Naive thymus-derived CD8-positive, alpha-beta T cell (primary cell): ENCODE measurements around the gene UBA7. TPM values are rescaled to one million over a fixed set of nuclear protein-coding genes. Genes with fewer than 3 reads are reported as not detected.
"Not testable (repeated sequence)": the region's sequence is repeated elsewhere in the genome, so short reads cannot be mapped to it uniquely, and the experiment has no call there.

ENCODE experiments used
- ATAC-seq, 2 donors: fragments of 150-1000 bp; cut with Tn5 transposase in 1 of 2; sonication (Bioruptor Pico), chemical (Tn5 transposase) in 1 of 2; 1 replicate in 1 of 2; 2 replicates in 1 of 2; pipeline ENCODE4 v1.10.0; 2021; ENCODE audit warnings: mild to moderate bottlenecking in 2 of 2, moderate library complexity in 2 of 2
- POLR2A ChIA-PET: fragments of 350-600 bp; sonication (Branson Sonifier 250); formaldehyde crosslinking; loops from one replicate; lab custom pipeline; 2021; ENCODE audit warnings: antibody characterized with exemption; lab: Charles Lee
- DNase-seq, 10 donors: peaks; one replicate each; pipeline versions ENCODE4 v3.0.0 to v3.0.0-alpha.2; 2020 to 2022
- H3K27ac Mint-ChIP-seq, 10 donors: one replicate each; pipeline ENCODE4 v1.8.0; 2020 to 2022; ENCODE audit warnings: mild to moderate bottlenecking in 10 of 10, mixed read lengths in 10 of 10, moderate library complexity in 4 of 10, inconsistent platforms in 1 of 10
- H3K27me3 Mint-ChIP-seq, 5 donors: one replicate each; pipeline ENCODE4 v1.8.0; 2021 to 2022; ENCODE audit warnings: mixed read lengths in 5 of 5
- H3K36me3 Mint-ChIP-seq, 3 donors: one replicate each; pipeline ENCODE4 v1.8.0; 2020 to 2022; ENCODE audit warnings: mixed read lengths in 3 of 3, mild to moderate bottlenecking in 2 of 3, inconsistent platforms in 1 of 3
- H3K4me1 Mint-ChIP-seq, 4 donors: one replicate each; pipeline ENCODE4 v1.8.0; 2021 to 2022; ENCODE audit warnings: mixed read lengths in 4 of 4
- H3K4me3 Mint-ChIP-seq, 10 donors: one replicate each; pipeline ENCODE4 v1.8.0; 2020 to 2022; ENCODE audit warnings: mild to moderate bottlenecking in 10 of 10, mixed read lengths in 10 of 10, moderate library complexity in 6 of 10, inconsistent platforms in 1 of 10
- H3K9me3 Mint-ChIP-seq, 9 donors: one replicate each; pipeline ENCODE4 v1.8.0; 2020 to 2022; ENCODE audit warnings: mixed read lengths in 9 of 9, mild to moderate bottlenecking in 3 of 9, inconsistent platforms in 1 of 9, moderate library complexity in 1 of 9
- polyA plus RNA-seq, 3 donors: library from polyadenylated mRNA; unstranded; fragments of 300-500 nt; fragmentation: Illumina TruSeq; gene quantifications; one replicate each; pipeline ENCODE4 v1.2.3, GENCODE V29; 2021
- total RNA-seq, 8 experiments: library from RNA in 2 of 8; stranded (reverse) in 2 of 8; gene quantifications; one replicate each; pipeline ENCODE4 v1.2.3 and lab custom pipeline; 2021 to 2026

The UBA7 gene
- total and polyA plus RNA-seq, 5 experiments from 2014 or later = 30.9 to 331 (median 43.8) TPM

DNA sequence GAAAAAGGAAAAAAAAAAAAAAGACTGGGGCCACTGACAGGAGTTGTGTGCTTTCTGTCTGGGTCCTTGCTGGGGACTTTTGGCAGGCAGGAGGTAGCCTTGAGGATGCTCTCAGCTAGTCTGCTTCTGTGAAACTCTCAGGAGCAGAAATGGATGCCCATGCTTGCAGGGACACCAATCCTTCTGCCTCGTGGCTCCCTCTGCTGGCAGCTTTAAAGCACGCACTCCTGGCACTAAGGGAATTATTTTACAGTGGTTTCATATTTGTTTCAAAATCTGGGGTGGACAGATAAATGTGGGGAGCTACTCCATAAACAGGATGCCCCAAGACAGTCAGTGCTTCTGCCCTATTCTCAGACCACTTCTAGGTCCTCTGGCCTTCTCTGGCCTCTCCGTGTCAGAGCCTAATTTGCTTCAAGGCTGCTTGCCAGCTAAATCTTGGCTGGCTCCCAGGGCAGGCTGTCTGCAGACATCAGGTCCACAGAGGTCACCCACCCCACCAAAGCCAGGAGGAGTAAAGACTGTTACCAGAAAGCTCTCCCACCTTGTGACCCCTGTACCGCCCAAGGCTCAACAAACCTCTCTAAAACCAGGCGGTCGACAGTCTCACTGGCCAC is 25.5 kb upstream of the UBA7 start:
- no peaks in the 10 kb centered on the region for H3K27me3 Mint-ChIP-seq
- H3K9me3 Mint-ChIP-seq = no peaks in the 10 kb centered on the region
- no peak overlapping the region for H3K27ac Mint-ChIP-seq
- peak; percentile 68 to 90 (median 80) for DNase-seq
- peak overlapping the region in 1 of 10 donors; percentile 25 for H3K4me3 Mint-ChIP-seq
- peak; percentile 99 for ATAC-seq
- peaks cover 0 to under 1% (median 0%) of the 10 kb centered on the region in 3 donors for H3K36me3 Mint-ChIP-seq
- H3K4me1 Mint-ChIP-seq = peaks cover 2 to 5% (median 2%) of the 10 kb centered on the region in 4 donors
- POLR2A ChIA-PET = interaction anchor here (0.5 to 10.4 kb wide), 6 partner anchors 24 to 1540 kb away, joined by 3 to 116 read pairs (median 3); partner anchors contain the start of genes AMIGO3 and INKA1

DNA sequence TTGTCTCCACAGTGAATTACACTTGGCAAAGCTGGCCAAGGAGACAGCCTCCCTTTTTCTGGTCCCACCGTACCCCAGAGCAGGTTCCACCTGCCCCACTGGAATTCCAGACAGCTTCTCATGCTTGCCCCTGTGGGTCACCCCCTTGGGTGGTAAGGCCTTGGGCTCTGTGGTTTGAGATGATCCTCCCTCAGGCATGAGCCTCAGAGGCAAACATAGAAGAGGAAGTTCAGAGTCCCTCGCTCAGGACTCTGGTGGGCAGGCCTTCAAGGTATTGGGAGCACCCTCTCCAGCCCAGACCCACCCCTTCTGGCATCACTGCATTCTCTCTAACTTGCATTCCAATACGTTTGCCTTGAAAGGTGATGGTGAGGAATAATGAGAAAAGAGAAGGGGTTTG is 17.6 kb upstream of the UBA7 start:
- Mint-ChIP-seq H3K9me3 (no peaks in the 10 kb centered on the region), H3K36me3 (no peaks in the 10 kb centered on the region), H3K27ac (peak overlapping the region in 2 of 10 donors; percentile 40 to 50), H3K4me3 (no peak overlapping the region), H3K4me1 (no peaks in the 10 kb centered on the region), H3K27me3 (no peaks in the 10 kb centered on the region)
- DNase-seq = no peak
- ATAC-seq = no peak
- POLR2A ChIA-PET = no interaction called here

DNA sequence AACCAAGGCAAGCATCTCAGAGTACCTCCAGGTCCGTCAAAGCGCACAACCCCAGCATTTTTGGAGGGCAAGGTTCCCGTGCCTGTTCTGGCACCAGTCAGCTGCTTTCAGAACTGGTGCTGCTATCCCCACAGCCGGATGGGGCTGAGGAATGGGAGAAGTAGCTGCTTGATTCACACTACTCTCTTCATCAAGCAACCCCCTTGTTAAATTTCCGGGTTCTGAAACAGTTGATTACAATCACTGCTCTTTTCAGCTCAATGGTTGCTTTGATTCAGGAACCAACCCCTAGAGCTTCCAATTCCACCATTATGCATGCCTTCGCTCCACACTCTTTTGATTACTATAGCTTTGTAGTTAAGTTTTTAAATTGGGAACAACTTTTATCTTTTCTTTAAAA is 12.3 kb upstream of the UBA7 start:
- Mint-ChIP-seq H3K9me3 (no peaks in the 10 kb centered on the region), H3K27me3 (no peaks in the 10 kb centered on the region), H3K4me1 (no peaks in the 10 kb centered on the region), H3K4me3 (no peak overlapping the region), H3K27ac (no peak overlapping the region), H3K36me3 (no peaks in the 10 kb centered on the region)
- POLR2A ChIA-PET = no interaction called here
- ATAC-seq = no peak
- DNase-seq = no peak

DNA sequence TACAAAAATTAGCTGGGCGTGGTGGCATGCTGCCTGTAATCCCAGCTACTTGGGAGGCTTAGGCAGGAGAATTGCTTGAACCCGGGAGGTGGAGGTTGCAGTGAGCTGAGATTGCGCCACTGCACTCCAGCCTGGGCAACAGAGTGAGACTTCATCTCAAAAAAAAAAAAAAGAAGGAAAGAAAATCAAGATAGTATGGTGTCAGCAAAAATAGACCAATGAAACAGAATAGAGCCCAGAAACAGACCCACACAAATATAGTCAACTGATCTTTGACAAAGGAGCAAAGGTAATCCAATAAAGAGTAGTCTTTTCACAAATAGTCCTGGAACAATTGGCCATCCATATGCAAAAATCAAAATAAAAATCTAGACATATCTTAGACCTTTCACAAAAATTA is 9.4 kb upstream of the UBA7 start:
- H3K4me1 Mint-ChIP-seq, H3K36me3 Mint-ChIP-seq, POLR2A ChIA-PET, DNase-seq, ATAC-seq, H3K9me3 Mint-ChIP-seq, H3K4me3 Mint-ChIP-seq, H3K27ac Mint-ChIP-seq, H3K27me3 Mint-ChIP-seq: not testable (repeated sequence)

DNA sequence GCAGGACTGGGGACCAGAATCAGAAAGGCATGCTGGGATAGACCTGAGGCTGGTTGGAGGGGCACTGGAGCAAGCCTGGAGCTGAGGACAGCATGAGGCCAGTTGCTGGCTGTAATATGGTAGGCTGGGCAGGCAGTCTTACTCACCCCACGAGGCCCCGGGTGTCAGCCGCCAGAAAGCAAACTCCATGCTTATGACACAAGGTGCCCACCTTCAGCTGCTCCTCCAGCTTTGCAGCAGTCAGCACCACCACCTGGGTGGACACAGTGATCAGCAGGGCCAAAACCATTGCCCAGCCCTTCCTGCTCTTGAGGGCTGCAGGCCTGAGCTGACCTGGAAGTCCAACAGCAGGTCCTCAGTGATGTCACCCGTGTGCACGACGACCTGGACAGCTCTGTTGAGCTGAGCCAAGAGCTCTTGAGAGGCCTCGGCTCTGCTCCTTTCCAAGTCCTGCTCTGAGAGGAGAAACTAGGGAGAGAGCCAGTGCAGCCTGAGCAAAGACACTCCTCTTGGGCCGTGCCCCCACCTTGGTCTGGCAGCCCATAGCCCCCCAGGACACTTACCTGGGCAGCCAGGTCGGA is 747 bp downstream of the UBA7 start:
- peak overlapping the region; percentile 91 to 99 (median 96) for H3K4me3 Mint-ChIP-seq
- H3K27me3 Mint-ChIP-seq = no peaks in the 10 kb centered on the region
- H3K4me1 Mint-ChIP-seq = peaks cover 24 to 68% (median 50%) of the 10 kb centered on the region in 4 donors
- H3K27ac Mint-ChIP-seq = peak overlapping the region; percentile 95 to 100 (median 98)
- POLR2A ChIA-PET = interaction anchor here (0.5 to 7.6 kb wide), 5 partner anchors 9 to 198 kb away, joined by 3 to 124 read pairs (median 5); partner anchors contain the start of genes AMIGO3, INKA1 and IP6K1
- DNase-seq (no peak), ATAC-seq (peak; percentile 5 to 25)
- H3K9me3 Mint-ChIP-seq = no peaks in the 10 kb centered on the region
- peaks cover 0 to 35% (median 10%) of the 10 kb centered on the region in 3 donors for H3K36me3 Mint-ChIP-seq

DNA sequence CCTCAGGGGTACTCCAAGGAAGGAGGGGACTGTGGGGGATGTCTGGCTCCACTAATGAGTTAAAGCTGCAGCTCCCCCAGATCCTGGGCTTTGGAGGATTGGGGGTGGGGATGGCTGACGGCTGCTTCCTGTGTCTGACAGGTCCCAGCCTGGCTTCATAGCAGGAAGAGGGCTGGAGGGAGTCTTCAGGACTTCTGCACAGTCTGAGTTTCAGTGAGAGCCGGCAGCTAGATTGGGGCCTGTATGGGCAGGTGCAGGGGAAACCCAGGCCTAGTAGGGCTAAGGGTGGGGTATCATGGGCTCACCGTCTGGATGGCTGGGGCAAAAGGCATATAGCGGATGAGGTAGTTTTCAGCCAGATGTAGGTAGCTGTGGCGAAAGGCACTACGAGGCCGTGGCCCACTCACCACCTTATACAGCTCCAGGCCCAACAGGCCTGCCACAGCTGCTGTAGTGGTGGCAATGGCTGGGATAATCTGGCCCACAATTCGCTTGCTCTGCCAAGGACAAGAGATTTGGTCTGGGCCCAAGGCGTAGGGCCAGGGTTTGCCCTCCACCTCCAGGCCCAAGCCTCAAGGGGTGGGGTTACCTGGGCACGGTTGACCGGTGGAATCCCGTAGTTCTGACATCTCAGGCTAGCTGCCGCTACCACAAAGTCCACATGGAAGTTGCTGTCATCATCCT is 6.2 kb downstream of the UBA7 start:
- H3K27me3 Mint-ChIP-seq = no peaks in the 10 kb centered on the region
- H3K4me3 Mint-ChIP-seq = peak overlapping the region in 8 of 10 donors; percentile 11 to 82 (median 58)
- peak overlapping the region; percentile 70 to 96 (median 93) for H3K27ac Mint-ChIP-seq
- DNase-seq (no peak), ATAC-seq (no peak)
- H3K4me1 Mint-ChIP-seq = peaks cover 41 to 87% (median 75%) of the 10 kb centered on the region in 4 donors
- H3K36me3 Mint-ChIP-seq = peaks cover 0 to 38% (median 10%) of the 10 kb centered on the region in 3 donors
- no peaks in the 10 kb centered on the region for H3K9me3 Mint-ChIP-seq
- POLR2A ChIA-PET = interaction anchor here (0.6 to 8.3 kb wide), 3 partner anchors 30 to 138 kb away, joined by 3 to 116 read pairs (median 5); no protein-coding TSS in a partner anchor

DNA sequence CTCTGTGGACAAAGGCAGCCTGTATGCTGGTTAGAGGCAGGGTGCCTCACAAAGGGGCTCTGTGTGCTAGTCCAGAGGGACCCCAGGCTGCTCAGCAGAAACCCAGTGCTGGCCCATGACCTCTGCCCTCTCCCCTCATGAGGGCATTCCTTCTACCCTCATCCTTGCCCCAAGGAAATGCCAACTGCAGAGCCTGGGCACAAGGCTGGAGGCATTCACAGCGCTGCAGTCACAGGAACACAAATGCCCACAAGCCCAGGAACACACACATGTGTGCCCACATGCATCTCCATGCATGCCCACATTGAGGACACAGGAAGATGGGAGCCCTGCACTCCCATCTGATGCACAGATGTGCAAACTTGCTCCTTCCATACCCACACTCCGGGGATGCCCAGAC is 6.9 kb downstream of the UBA7 start:
- ATAC-seq = no peak
- Mint-ChIP-seq H3K9me3 (no peaks in the 10 kb centered on the region), H3K4me1 (peaks cover 44 to 84% (median 74%) of the 10 kb centered on the region in 4 donors), H3K4me3 (peak overlapping the region in 9 of 10 donors; percentile 18 to 82 (median 58)), H3K36me3 (peaks cover 0 to 36% (median 10%) of the 10 kb centered on the region in 3 donors), H3K27ac (peak overlapping the region; percentile 70 to 96 (median 93)), H3K27me3 (peaks cover under 1 to 2% (median 2%) of the 10 kb centered on the region in 5 donors)
- POLR2A ChIA-PET = interaction anchor here (0.7 to 8.3 kb wide), 6 partner anchors 8 to 134 kb away, joined by 3 to 124 read pairs (median 20); partner anchors contain the start of genes IP6K1 and UBA7
- DNase-seq = no peak

DNA sequence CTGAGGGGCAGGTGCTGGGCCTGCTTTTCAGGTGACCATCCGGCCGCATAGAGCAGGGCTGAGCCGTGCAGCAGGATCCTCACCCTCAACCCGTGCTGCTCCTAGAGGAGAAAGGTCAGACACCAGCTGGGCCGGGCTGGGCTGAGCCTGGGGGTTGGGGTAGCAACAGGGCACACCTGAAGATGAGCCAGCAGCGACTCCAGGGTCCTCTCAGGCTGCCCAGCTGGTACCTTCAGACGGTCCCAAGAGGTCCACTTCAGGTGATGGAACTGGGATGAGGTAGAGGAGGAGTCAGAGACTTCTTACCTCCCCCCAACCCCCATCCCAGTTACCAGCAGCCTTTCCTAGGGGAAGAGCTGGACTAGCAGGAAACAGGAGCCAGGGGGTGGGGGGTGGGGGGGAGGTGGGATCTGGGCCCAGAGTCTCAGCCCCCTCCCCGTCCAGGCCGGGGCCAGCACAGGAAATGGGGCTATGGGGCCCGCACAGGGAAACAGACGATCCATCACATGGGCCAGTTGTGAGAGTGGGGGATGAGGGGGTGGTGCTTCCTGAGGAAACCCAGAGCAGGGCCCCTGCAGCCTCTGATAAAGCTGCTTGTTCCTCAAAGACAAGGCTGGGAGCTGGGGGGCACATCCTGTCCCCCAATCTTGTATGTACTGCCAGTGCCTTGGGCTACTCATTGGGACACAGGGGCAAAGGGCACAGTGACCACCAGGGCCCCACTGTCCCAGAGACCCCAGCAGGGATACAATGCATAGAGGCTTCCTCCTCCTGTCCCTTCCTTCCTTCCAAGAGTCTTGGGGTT is 7.7 kb downstream of the UBA7 start:
- DNase-seq (peak in 8 of 10 donors; percentile 35 to 77 (median 46)), ATAC-seq (peak in 1 of 2 donors; percentile 24)
- Mint-ChIP-seq H3K4me3 (peak overlapping the region; percentile 7 to 92 (median 74)), H3K27ac (peak overlapping the region; percentile 68 to 96 (median 94)), H3K36me3 (peaks cover 0 to 28% (median 5%) of the 10 kb centered on the region in 3 donors), H3K27me3 (peaks cover 2 to 10% (median 7%) of the 10 kb centered on the region in 5 donors), H3K4me1 (peaks cover 40 to 76% (median 69%) of the 10 kb centered on the region in 4 donors), H3K9me3 (no peaks in the 10 kb centered on the region)
- POLR2A ChIA-PET = interaction anchor here (0.9 to 8.3 kb wide), 7 partner anchors 8 to 280 kb away, joined by 3 to 124 read pairs (median 4); partner anchors contain the start of genes IP6K1, MON1A and UBA7

DNA sequence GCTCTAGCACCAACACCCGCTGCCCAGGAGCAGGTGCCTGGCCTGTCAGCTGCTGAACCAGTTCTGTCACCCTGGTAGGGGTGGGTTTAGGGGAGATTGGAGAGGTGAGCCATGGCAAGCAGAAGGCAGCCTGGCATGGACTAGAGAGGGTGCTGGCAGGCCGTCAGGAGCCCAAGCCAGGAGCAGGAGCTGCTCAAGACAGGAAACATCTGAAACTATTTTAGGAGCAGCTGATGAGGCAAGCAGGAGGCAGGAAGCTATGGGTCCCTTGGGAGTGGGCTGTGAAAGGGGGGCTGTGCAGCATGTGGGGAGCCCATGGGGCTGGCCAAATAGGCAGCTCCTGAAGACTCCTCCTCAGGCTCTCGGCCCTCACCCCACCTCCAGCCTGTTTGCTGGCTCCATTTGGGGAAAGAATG is 8.4 kb downstream of the UBA7 start:
- peaks cover 39 to 71% (median 67%) of the 10 kb centered on the region in 4 donors for H3K4me1 Mint-ChIP-seq
- ATAC-seq (no peak), DNase-seq (peak in 1 of 10 donors; percentile 10)
- H3K4me3 Mint-ChIP-seq = peak overlapping the region; percentile 51 to 92 (median 76)
- POLR2A ChIA-PET = interaction anchor here (0.9 to 8.3 kb wide), 8 partner anchors 9 to 281 kb away, joined by 3 to 124 read pairs (median 4); partner anchors contain the start of genes IP6K1, MON1A and UBA7
- peaks cover 0 to 22% (median 3%) of the 10 kb centered on the region in 3 donors for H3K36me3 Mint-ChIP-seq
- peak overlapping the region; percentile 83 to 96 (median 93) for H3K27ac Mint-ChIP-seq
- H3K9me3 Mint-ChIP-seq = no peaks in the 10 kb centered on the region
- peaks cover 2 to 11% (median 9%) of the 10 kb centered on the region in 5 donors for H3K27me3 Mint-ChIP-seq

DNA sequence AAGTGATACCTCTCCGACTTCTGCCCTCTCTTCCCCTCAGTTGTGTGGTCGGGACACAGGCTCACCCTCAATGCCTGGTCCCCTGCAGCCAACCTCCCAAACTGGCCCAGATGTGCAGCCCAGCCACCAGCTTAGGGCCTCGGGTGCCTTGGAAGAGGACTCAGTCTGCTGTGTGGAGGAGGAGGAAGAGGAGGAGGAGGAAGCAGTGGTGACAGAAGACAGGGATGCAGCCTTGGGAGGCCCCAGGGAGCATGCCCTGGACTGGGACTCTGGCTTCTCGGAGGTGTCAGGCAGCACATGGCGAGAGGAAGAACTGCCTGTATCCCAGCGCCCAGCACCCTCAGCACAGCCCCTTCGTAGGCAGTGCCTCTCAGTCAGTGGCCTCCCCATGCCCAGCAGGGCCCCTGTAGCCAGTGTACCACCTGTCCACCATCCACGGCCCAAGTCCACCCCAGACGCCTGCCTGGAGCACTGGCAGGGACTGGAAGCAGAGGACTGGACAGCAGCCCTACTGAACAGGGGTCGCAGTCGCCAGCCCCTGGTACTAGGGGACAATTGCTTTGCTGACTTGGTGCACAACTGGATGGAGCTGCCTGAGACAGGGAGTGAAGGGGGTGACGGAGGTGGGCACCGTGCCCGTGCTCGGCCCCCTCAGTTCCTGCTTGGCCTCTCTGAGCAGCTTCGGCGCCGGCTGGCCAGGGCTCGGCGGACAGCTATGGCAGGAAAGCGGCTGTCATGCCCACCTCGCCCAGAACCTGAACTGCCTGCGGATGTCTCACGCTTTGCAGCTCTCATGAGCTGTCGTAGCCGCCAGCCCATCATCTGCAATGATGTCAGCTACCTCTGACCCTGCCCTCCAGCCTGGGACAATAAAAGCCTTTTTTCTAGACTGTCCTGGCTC is 9.4 kb downstream of the UBA7 start:
- peak in 2 of 10 donors; percentile 15 to 29 for DNase-seq
- no peak for ATAC-seq
- peak overlapping the region; percentile 83 to 96 (median 93) for H3K27ac Mint-ChIP-seq
- peaks cover 2 to 11% (median 9%) of the 10 kb centered on the region in 5 donors for H3K27me3 Mint-ChIP-seq
- H3K36me3 Mint-ChIP-seq = peaks cover 0 to 12% (median 0%) of the 10 kb centered on the region in 3 donors
- POLR2A ChIA-PET = interaction anchor here (0.6 to 8.3 kb wide), 13 partner anchors 10 to 503 kb away, joined by 3 to 124 read pairs (median 7); partner anchors contain the start of genes IP6K1, MON1A, RBM6 and TRAIP
- no peaks in the 10 kb centered on the region for H3K9me3 Mint-ChIP-seq
- peak overlapping the region; percentile 71 to 95 (median 88) for H3K4me3 Mint-ChIP-seq
- peaks cover 34 to 65% (median 60%) of the 10 kb centered on the region in 4 donors for H3K4me1 Mint-ChIP-seq
